Progenitor cell of endocrine pancreas (in vitro differentiated cells): ENCODE results near the gene CRELD2. TPM values are rescaled to one million over a fixed set of nuclear protein-coding genes. Genes with fewer than 3 reads are reported as not detected.

Source experiments
- DNase-seq: peaks from one replicate; pipeline ENCODE4 v3.0.0; 2021; ENCODE audit warnings: low spot score; ENCODE audit not compliant: unreplicated experiment
- H3K27ac Mint-ChIP-seq: 2 replicates; pipeline ENCODE4 v1.8.0; 2021; ENCODE audit warnings: mild to moderate bottlenecking, moderate library complexity, mixed read lengths
- H3K27me3 Mint-ChIP-seq: 2 replicates; pipeline ENCODE4 v1.8.0; 2021; ENCODE audit warnings: mixed read lengths
- H3K36me3 Mint-ChIP-seq: 2 replicates; pipeline ENCODE4 v1.8.0; 2022; ENCODE audit warnings: mixed read lengths; ENCODE audit not compliant: insufficient read depth
- H3K4me1 Mint-ChIP-seq: 2 replicates; pipeline ENCODE4 v1.8.0; 2021; ENCODE audit warnings: low read depth, mixed read lengths
- H3K4me3 Mint-ChIP-seq: 2 replicates; pipeline ENCODE4 v1.8.0; 2021; ENCODE audit warnings: low read depth, mild to moderate bottlenecking, moderate library complexity, mixed read lengths
- H3K9me3 Mint-ChIP-seq: 2 replicates; pipeline ENCODE4 v1.8.0; 2021; ENCODE audit warnings: low read depth, mixed read lengths
- total RNA-seq: library from RNA; stranded (reverse); gene quantifications from 2 replicates; pipeline ENCODE4 v1.2.1, GENCODE V29; 2021
- TF ChIP-seq, protein P1 (sequence below): fragments of 200-600 bp; sonication (generic); IDR thresholded peaks from one replicate; pipeline ENCODE4 v1.5.0; 2021; ENCODE audit warnings: antibody characterized with exemption, mild to moderate bottlenecking; ENCODE audit not compliant: unreplicated experiment

CRELD2 gene
- total RNA-seq, 1 donor from 2014 or later, result 42.2 TPM

DNA sequence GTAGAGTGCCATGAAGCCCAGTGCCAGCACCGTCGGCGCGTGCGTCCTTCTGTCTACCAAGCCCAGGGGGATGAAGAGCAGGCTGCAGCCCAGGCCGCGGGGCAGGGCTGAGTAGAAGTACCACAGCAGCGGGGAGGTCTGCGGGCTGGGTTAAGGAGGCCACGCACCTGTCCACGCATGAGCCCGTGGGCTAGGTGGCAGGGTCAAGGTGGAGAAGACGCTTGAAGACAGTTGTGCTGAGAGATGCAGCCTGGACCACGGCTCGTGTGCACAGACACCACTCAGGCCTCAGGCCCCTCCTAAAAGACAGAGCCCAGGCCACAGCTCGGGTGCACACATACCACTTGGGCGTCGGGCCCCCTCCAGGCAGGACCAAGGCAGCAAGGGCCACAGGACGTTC is 10.6 kb upstream of the CRELD2 start:
- Mint-ChIP-seq H3K4me3 (no peak overlapping the region), H3K27me3 (no peaks in the 10 kb centered on the region), H3K4me1 (no peaks in the 10 kb centered on the region), H3K9me3 (no peaks in the 10 kb centered on the region), H3K27ac (no peak overlapping the region), H3K36me3 (peaks cover 5% of the 10 kb centered on the region)
- TF ChIP-seq, protein P1, sequence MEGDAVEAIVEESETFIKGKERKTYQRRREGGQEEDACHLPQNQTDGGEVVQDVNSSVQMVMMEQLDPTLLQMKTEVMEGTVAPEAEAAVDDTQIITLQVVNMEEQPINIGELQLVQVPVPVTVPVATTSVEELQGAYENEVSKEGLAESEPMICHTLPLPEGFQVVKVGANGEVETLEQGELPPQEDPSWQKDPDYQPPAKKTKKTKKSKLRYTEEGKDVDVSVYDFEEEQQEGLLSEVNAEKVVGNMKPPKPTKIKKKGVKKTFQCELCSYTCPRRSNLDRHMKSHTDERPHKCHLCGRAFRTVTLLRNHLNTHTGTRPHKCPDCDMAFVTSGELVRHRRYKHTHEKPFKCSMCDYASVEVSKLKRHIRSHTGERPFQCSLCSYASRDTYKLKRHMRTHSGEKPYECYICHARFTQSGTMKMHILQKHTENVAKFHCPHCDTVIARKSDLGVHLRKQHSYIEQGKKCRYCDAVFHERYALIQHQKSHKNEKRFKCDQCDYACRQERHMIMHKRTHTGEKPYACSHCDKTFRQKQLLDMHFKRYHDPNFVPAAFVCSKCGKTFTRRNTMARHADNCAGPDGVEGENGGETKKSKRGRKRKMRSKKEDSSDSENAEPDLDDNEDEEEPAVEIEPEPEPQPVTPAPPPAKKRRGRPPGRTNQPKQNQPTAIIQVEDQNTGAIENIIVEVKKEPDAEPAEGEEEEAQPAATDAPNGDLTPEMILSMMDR, result no peak
- no peak for DNase-seq

DNA sequence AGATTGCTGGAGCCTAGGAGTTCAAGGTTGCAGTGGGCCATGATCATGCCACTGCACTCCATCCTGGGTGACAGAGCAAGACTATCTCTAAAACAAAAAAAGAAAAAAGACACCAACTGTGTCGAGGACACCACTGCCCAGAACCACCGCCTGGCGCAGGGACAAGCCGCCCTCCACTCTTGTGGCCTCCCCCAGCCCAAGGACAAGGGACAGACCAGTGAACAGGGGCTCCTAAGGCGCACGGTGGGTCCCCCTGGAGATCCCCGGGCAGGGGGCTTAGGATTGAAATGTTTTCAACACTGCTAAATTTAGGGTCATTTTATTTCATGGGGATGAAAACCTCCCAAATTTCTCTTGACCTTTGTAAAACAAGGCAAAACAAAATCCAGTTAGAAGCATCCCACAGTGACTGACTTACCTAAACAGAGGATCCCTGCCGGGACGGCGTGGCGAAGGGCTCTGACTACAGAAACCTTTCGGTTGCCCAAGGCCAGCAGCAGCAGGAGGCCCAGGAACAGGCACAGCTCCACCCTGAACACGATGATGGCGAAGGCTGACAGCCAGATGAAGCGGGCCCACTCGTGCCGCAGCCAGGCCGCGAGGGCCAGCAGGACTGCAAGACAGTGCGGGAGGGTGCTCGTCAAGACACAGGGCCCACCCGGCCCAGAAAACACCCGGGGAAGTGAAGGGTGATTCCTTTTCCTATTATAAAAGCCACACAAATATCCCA is 8.8 kb upstream of the CRELD2 start:
- Mint-ChIP-seq H3K27ac (no peak overlapping the region), H3K4me1 (no peaks in the 10 kb centered on the region), H3K36me3 (peaks cover 5% of the 10 kb centered on the region), H3K9me3 (no peaks in the 10 kb centered on the region), H3K4me3 (no peak overlapping the region), H3K27me3 (no peaks in the 10 kb centered on the region)
- TF ChIP-seq, protein P1, result no peak
- no peak for DNase-seq

DNA sequence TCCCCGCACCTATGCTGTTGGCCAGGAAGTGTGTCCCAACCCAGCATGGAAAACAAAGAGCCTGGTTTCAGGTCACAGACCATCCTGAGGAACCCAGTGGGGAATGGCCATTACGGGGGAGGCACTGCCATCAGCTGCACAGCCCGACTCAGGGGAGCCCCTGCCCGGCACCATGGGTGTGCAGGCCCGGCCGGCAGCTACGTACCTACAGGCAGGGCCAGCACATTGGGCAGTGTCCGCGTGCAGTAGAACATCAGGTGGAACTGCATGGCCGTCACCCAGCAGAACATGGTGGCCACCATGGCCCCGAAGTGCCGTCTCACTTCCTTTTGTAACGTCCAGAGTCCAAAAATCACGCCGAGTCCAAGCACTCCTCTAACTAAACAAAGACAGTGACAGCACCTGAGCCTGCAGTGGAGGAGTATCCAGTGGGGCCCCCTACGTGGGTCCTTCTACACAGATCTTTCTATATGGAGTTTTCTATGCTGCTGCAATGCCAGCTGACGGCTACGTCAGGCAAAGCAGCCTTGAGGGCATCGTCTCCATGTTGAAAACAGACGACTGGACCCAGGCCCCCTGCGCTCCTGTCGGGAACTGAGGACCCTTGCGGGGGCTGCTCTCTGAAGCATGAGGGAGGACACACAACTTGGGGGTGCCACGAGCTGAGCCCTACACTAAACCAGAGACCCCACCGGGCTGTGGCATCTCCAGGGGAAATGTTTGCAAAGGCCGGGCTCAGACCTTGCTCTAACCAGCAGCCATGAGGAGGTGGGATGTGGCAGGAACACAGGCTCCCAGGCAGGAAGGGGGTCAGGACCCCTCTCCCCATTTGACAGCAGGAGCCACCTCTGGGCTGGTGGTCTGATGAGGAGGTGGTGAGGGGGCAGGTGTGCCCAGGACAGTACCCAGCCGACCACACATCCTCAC is 7.9 kb upstream of the CRELD2 start:
- Mint-ChIP-seq H3K9me3 (no peaks in the 10 kb centered on the region), H3K27me3 (no peaks in the 10 kb centered on the region), H3K4me1 (no peaks in the 10 kb centered on the region), H3K36me3 (peaks cover 5% of the 10 kb centered on the region), H3K4me3 (no peak overlapping the region), H3K27ac (no peak overlapping the region)
- TF ChIP-seq, protein P1, result no peak
- no peak for DNase-seq

DNA sequence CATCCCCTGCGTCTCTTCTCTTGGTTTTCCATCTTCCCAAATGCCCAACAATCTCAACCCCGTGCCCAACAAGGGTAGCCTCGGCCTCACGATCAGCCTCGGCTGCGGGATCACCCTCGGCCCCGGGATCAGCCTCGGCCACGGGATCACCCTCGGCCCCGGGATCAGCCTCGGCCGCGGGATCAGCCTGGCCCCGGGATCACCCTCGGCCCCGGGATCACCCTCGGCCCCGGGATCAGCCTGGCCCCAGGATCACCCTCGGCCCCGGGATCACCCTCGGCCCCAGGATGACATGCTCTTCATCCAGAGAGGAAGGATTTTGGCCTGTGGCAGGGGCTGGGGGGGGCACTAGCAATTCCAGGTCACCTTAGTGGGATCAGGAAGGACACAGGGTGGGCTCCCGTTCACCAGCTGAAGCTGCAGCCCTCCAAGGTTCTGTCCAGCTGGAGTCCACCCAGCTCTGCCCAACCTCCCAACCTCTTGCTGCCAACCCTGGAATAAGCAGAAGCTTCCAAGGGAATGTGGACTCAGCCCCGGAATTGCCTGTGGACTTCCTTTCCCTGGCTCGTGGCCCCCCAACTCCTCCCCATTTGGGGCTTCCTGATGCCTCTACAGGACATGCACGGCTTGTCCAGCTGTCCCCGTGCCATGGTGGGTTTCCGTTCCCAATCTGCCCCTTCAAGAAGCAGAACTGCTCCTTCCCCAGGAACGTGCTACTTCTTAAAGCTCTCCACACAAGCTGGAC is 6.4 kb upstream of the CRELD2 start:
- no peaks in the 10 kb centered on the region for H3K9me3 Mint-ChIP-seq

More for the DNA sequence above, 6.4 kb upstream of the CRELD2 start:
- H3K36me3 Mint-ChIP-seq, result peaks cover 5% of the 10 kb centered on the region
- no peak overlapping the region for H3K4me3 Mint-ChIP-seq
- TF ChIP-seq, protein P1, result no peak
- no peaks in the 10 kb centered on the region for H3K4me1 Mint-ChIP-seq
- H3K27me3 Mint-ChIP-seq, result no peaks in the 10 kb centered on the region
- no peak for DNase-seq
- no peak overlapping the region for H3K27ac Mint-ChIP-seq
